Measurements from ENCODE around the gene B9D1.

The B9D1 gene

DNA sequence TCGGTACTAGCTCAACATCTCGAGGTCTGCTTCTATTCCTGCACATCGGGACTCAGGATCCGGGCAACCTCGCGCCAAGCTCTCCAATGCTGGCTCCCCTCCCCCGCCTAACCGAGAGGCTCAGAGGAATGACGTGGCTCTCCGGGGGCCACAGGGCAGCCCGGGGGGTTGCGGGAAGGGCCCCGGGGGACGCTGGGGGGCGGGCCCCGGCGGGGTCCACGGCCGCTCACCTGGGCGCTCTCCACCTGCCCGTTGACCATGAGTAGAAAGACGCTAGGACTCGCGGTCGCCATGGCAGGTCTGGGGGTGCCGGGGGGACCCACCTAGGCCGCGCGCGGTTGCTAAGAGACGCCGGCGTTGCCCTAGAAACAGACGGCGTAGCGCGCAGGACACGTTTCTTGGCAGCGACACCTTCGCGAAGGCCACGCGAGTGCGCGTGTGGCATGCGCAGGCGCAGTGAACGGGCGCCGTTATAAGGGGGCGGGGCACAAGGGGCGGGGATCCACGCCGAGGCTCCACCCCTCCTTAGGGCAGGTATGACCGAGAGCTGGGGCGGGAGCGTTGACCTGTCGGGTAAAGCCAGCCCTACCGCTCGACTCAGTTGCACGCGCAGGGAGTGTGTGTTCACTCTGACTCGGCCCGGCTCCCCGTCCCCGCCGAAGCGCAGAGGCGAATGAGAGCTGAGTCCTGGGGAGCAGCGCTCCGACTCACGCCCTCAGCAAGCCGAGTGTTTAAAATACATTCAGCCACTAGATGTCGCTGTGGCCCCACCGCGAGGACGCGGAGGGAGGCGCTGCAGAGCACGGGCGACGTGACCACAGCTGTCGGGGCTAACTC is at the start of gene B9D1:
Gene B9D1, minus strand, starts transcription at position 447 of the 837 bp plus-strand sequence. Its CDS starts 154 bp downstream, at position 293.
- DNase-seq (ENCODE audit: low read depth in 3 of 3), result peak; percentile 87 to 90 (median 87)

DNA sequence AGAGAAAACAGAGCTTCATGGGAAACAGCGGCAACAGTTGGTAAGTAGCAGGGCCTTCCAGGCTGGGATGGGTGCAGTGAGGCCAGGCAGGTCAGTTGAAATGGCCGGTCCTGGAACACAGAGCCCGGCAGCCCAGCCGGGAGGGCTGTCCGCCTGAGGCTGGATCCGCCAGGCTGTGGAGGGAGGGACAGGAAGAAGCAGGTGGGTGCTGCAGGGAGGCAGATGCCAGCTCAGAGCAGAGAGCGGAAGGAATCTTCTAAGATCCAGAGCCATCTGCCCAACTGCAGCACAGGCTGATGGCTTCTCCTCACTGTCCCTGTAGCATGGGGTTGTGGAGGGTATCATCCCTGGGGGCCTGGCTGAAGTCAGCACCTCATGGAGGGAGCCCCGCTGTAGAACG is 49.1 kb upstream of the B9D1 start:
- DNase-seq (ENCODE audit: low read depth in 3 of 3), result no peak

DNA sequence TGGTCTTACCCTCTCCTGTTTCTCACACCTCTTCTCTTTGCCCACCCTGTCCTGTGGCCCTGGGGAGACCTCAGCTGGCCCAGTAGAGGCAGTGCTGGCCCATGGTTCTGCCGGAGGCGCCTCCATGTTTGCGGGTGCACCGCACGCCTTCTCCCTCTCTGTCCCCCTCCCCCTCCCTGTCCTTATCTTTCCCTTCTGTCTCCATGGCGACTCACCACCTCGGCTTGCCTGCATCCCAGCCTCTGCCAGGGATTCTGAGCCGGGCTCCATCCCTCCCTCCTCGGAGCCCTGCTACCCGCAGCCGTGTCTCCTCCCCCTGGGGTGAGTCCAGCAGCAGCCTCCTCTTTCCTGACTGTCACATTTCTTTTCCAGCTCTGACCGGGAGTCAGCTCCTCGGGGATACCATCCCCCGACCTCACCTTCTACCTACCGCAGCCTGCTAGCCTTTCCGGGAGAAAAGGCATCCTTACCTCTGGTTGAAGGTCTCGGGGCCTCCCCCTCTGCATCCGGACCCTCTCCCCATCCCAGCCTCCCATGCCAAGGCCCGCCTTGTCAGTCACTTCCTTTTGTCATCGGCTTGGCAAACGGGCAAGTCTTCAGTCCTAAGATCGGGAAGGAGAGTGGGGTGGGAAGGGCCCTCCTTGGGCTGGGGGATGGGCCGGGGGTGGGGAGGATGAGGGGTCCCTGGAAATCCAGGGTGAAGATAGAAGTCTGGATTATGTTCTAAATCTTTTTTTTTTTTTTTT is 48.5 kb upstream of the B9D1 start, which contains the start of gene RNF112:
Gene RNF112, plus strand, starts transcription at position 358 of the 746 bp plus-strand sequence. Its CDS starts 177 bp downstream, at position 535.
- DNase-seq (ENCODE audit: low read depth in 3 of 3), result no peak

GRCh38 chr17:19410091-19410490 is 47.6 kb upstream of the B9D1 start:
- DNase-seq (ENCODE audit: low read depth in 3 of 3), result no peak

GRCh38 chr17:19409509-19409908 is 47.0 kb upstream of the B9D1 start:
- peak in 1 of 3 experiments; percentile 20 for DNase-seq (ENCODE audit: low read depth in 3 of 3)

- DNase-seq (ENCODE audit: low read depth in 3 of 3), result no peak
Measured at GRCh38 chr17:19409066-19409465, 46.5 kb upstream of the B9D1 start.

GRCh38 chr17:19408346-19408710 is 45.8 kb upstream of the B9D1 start:
- DNase-seq (ENCODE audit: low read depth in 3 of 3), result no peak

DNA sequence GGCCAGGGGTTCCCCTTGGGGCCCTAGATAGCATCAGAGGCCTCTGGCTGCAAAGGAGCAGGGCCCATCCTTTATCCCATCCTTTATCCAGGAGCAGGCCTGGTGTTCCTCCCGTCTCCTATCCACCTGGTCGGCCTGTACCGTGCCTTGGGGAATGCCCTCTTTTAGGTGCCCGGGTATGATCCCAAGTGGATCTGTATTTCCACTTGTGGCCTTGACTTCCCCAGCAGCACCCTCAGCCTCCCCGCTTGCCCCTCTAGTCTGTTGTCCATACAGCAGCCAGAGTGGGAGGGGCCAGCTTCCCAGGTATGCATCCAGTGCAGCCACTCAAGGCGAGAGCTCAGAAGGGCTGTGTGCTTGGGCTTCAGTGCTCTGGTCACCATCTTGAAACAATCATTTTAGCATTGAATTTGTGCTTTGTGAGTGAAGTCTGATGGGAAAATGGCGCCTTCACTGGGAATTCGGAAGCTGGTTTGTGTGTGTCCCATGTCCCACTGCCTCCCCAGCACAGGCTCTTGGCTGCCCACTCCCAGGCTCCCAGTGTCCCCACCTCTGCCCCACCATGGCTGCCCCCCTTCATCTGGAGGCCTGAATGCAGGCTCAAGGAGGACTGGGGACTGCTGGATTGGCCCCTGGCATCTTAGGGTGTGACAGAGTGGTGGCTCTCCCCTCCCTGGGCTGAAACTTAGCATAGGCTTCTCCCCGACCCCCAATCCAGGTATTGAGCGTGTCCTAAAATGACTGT is 45.2 kb upstream of the B9D1 start:
- no peak for DNase-seq (ENCODE audit: low read depth in 3 of 3)

DNA sequence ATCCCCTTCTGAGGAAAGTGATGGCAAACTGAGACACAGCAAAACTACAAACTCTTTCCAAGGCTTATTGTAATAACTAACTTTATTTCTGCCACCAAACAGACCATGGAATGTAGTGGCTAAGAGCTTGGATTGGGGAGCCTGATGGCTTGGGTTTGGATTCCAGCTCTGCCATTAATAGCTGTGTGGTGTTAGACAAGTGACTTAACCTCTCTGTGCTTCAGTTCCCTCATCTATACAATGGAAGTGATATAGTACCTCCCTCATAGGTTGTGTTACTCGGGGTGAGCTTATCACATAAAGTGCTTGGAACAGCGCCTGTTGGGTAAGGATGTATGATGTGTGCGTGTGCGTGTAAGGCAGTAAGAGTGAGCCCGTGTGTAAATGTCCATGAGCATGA is 42.6 kb upstream of the B9D1 start:
- no peak for DNase-seq (ENCODE audit: low read depth in 3 of 3)

DNA sequence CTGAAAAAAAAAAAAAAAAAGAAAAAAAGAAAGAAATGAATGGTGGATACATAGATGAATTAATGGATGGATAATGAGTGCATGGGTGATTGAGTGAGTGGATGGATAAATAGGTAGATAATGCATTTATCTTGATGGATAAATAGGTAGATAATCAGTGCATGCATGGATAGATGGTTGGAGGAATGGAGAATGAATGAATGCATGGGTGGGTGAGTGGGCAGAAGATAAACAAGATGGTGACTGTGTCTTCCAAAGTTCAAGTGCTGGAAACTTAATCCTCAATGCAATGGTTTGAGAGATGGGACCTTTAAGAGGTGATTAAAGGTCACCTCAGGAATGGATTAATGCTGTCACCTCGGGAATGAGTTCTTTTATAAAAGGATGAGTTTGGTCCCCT is 41.7 kb upstream of the B9D1 start:
- no peak for DNase-seq (ENCODE audit: low read depth in 3 of 3)

DNA sequence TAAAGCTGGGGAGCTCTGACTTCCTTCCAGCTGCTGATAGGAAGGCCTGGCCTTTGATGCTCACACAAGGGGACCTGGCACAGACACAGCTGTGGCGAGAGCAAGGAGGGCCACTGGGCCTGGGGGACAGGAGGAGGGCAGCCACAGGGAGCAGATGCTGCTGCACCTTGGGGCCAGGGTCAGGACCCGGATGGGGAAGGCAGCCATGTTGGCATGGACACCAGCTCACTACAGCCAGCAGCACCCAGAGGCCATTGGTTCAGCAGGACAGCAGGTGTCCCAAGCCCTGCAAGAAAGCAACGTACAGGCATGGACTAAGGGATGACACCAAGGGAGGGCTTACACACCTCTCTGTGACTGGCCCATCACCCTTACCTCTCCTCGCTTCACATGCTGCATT is 40.5 kb upstream of the B9D1 start:
- no peak for DNase-seq (ENCODE audit: low read depth in 3 of 3)

DNA sequence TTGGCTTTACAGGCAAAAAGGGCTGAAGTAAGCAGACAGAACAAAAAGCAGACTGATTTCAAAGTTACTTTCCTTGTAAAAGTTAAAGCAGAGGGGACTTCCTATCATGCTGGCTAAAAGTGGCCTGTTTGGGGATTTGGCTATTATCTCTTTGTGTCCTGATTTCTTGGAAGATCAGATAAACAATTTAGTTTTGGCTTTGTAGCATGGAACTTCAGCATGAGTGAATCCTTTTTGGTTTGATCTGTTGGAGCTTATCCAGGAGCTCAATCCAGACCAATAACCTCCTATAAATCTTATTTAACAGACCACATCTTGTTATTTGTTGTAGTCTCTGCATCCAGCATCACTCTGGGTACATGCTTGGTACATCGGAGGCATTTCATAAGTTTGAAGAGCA is 39.6 kb upstream of the B9D1 start:
- no peak for DNase-seq (ENCODE audit: low read depth in 3 of 3)

DNA sequence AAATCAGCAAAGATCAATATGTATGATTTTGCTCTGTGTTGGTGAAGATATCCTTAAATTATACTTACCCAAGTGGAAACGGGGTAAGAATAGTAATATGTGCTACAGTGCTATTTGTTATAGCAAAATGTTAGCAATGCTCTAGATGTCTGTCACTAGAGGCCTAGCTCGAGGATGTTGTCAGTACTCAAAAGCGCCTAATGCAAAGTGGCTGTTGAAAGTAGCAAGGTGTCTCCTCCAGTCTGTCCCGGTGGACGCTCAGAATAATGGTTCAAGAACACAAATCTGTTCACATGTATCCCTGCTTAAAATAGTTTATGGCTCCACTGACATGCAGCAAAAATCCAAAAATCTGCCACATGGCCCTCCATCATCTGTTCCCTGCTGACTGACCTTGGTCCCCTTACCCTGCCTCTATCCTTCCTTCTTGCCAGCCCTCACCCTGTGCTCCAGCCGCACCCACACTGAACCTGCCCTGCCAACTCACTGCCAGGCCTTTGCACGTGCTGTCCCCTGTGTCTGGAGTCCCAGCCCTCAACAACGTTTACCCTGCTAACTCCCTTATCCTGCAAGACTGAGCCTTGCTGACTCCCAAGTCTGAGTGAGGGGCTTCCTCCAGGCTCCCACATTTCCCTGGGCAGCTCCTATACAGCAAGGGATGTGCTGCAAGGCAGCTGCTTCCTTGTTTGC is 38.9 kb upstream of the B9D1 start:
- DNase-seq (ENCODE audit: low read depth in 3 of 3), result no peak

DNA sequence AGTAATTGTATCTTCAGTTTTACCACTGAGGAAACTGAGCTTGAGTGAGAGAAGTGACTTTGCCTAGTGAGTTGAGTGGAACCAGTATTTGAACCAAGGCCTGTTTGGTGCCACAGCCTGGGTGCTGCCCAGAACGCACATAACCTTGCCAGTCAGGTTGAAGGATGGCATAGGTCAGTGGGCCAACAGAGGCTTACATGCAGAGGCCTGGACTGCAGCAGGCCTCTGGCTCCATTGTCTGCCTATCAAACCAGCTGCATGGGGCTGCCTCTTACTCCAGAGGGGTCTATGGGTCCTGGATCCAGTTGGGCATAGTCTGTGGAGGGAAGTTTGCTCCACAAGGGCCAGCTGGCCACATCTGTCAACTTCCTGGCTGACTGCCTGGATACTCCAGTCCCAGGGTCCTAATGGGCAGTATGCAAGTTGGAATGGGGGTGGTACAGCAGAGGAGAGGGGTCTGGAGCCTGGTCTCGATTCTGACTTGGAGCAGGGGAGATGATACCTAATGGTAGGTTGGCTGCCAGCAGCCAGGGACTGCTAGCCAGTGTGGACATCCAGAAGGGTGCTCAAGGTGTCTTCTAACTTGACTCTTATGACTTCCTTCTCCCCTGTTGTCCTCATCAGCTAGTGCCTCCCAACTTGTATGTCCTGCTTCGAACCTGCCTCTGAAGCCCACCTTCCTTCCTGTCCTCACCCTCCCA is 37.4 kb upstream of the B9D1 start:
- no peak for DNase-seq (ENCODE audit: low read depth in 3 of 3)

GRCh38 chr17:19398301-19399181 is 36.0 kb upstream of the B9D1 start:
- no peak for DNase-seq (ENCODE audit: low read depth in 3 of 3)

DNA sequence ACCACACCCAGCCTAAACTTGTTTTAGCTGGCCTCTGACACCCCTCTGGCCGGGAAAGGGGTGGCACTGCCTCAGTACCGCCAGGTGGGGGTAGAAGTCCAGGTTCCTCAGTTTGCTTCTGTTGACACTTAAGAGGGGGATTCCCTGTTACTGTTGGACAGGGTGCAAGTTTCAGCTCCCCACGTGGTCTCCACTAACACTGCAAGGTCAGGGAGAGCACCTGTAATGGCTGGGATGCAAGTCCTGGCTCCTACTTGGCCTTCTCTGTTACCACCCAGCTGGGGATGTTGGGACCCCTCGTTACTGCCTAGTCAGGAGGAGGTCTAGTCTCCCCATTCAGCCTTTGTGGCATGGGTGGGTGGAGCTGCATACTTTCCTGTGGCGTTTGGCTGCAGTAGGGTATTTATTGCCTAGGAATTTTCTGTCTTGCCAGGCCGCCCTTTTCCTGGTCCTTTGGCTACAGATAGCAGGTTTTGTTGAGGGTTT is 35.1 kb upstream of the B9D1 start:
- no peak for DNase-seq (ENCODE audit: low read depth in 3 of 3)

GRCh38 chr17:19392303-19392702 is 29.8 kb upstream of the B9D1 start:
- DNase-seq (ENCODE audit: low read depth in 3 of 3), result no peak

DNA sequence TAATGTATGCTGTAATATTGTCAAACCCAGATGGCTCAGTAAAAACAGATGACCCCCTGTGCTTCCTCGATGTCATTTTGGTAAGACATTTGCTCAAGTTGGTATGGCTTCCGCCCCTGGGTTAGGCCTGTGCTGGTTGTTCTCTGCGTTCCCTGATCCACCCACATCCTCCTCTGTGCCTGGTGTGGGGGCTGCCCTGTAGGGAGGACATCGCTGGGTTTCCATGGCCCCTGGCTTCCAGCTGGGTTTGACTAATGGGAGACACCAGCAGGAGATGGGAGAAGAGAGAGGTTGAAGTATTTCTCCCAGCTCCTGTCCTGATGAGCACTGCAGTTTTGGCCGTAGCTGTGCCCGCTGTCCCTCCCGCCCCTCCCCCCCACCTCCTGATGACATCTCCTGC is 28.9 kb upstream of the B9D1 start:
- no peak for DNase-seq (ENCODE audit: low read depth in 3 of 3)

GRCh38 chr17:19390951-19391350 is 28.4 kb upstream of the B9D1 start:
- DNase-seq (ENCODE audit: low read depth in 3 of 3), result no peak
